ENCODE measurements around the gene PCNX2.
"Not testable (repeated sequence)": the region's sequence is repeated elsewhere in the genome, so short reads cannot be mapped to it uniquely, and the experiment has no call there.

Gene PCNX2

GRCh38 chr1:233004451-233004850 lies 291.1 kb downstream of the PCNX2 start:
- no peak overlapping the region for H3K4me3 ChIP-seq (ENCODE audit: low read length)
- TF ChIP-seq CTCF (conservative IDR thresholded peaks at IDR 0.05; ENCODE audit: low read length): no peak
- no peak for DNase-seq (ENCODE audit: low read depth)

DNA sequence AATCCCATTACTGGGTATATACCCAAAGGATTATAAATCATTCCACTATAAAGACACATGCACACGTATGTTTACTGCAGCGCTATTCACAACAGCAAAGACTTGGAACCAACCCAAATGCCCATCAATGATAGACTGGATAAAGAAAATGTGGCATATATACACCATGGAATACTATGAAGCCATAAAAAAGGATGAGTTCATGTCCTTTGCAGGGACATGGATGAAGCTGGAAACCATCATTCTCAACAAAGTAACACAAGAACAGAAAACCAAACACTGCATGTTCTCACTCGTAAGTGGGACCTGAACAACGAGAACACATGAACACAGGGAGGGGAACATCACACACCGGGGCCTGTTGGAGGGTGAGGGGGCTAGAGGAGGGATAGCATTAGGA lies 291.9 kb downstream of the PCNX2 start:
- not testable (repeated sequence) for DNase-seq (ENCODE audit: low read depth); H3K4me3 ChIP-seq (ENCODE audit: low read length)

GRCh38 chr1:232999956-233000625 lies 295.4 kb downstream of the PCNX2 start:
- TF ChIP-seq CTCF (conservative IDR thresholded peaks at IDR 0.05; ENCODE audit: low read length): no peak
- no peak overlapping the region for H3K4me3 ChIP-seq (ENCODE audit: low read length)
- no peak for DNase-seq (ENCODE audit: low read depth)

DNA sequence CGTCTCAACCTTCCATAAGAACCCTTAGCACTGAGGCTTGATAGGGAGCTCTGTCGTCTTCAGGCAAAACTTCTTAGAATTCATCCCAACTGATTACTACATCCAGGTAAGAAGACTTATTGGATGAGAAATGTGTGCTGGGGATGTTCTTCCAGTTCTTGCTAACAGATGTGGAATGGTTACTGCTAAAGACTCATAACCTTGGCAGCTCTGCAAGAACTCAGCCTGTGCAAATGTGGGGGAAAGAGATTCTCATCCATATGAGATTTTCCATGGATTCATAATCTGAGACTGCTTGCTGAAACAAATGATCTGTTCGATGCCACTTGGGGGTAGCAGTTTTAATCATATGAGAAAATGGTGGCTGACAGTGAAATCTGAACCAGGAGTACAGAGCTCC lies 296.9 kb downstream of the PCNX2 start:
- DNase-seq (ENCODE audit: low read depth): peak; percentile 43
- H3K4me3 ChIP-seq (ENCODE audit: low read length): no peak overlapping the region
- TF ChIP-seq CTCF (conservative IDR thresholded peaks at IDR 0.05; ENCODE audit: low read length): no peak

DNA sequence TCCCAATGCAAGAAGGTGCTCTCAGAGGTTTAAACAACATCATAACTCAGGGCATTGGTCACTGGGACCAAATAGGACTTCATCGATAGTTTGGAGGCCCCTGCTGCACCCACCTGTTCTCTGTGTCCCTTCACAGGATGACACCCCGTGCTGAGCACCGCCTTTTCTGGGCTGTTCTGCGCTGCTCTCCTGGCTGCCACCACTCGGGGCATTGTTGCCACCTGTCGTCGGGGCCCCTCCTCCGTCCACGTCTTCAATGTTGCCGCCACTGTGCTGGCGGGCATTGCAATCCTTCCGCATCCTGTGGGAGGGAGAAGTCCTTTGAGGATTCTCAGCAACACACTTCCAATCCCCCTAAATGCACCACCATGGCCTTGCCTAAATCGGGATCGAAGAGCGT lies 297.4 kb downstream of the PCNX2 start:
- no peak overlapping the region for H3K4me3 ChIP-seq (ENCODE audit: low read length)
- TF ChIP-seq CTCF (conservative IDR thresholded peaks at IDR 0.05; ENCODE audit: low read length): no peak
- no peak for DNase-seq (ENCODE audit: low read depth)

GRCh38 chr1:232996143-232996542 lies 299.4 kb downstream of the PCNX2 start:
- H3K4me3 ChIP-seq (ENCODE audit: low read length): no peak overlapping the region
- no peak for DNase-seq (ENCODE audit: low read depth)
- no peak for TF ChIP-seq CTCF (conservative IDR thresholded peaks at IDR 0.05; ENCODE audit: low read length)

- no peak for DNase-seq (ENCODE audit: low read depth)
- H3K4me3 ChIP-seq (ENCODE audit: low read length): no peak overlapping the region
- no peak for TF ChIP-seq CTCF (conservative IDR thresholded peaks at IDR 0.05; ENCODE audit: low read length)
Measured at GRCh38 chr1:232995189-232995588, 300.3 kb downstream of the PCNX2 start.

GRCh38 chr1:232993555-232993954 lies 302.0 kb downstream of the PCNX2 start:
- no peak for TF ChIP-seq CTCF (conservative IDR thresholded peaks at IDR 0.05; ENCODE audit: low read length)
- H3K4me3 ChIP-seq (ENCODE audit: low read length): no peak overlapping the region
- DNase-seq (ENCODE audit: low read depth): no peak

Measured in AG10803 (cell line).